CD4-positive, alpha-beta T cell treated with Interleukin-17A for 4 hours (primary cell): ENCODE measurements around the gene DNAH8.

ENCODE experiments used
- DNase-seq: peaks from one replicate; pipeline ENCODE4 v3.0.0-alpha.2; 2020; ENCODE audit warnings: mixed read lengths

DNAH8 gene

DNA sequence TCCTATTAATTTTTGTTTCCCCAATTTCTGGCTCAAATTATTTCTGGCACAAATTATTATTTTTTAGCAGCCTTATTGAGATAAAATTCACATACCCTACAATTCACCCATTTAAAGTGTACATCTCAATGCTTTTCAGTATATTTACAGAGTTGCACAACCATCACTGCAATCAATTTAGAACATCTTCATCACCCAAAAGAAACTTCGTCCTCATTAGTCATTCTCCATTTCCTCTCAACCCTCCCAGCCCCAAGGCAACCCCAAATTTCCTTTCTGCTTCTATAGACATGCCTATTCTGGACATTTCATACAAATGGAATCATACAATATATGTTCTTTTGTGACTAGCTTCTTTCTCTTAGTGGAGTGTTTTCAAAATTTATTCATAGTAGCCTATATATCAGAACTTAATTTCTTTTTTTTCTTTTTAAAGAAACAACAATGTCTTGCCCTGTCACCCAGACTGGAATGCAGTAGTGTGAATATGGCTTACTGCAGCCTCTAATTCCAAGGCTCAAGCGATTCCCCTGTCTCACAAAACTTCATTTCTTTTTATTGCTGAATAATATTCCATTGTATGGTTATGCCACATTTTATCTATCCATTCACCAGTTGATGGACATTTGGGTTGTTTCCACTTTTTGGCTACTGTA is 84.5 kb downstream of the DNAH8 start:
- no peak for DNase-seq

DNA sequence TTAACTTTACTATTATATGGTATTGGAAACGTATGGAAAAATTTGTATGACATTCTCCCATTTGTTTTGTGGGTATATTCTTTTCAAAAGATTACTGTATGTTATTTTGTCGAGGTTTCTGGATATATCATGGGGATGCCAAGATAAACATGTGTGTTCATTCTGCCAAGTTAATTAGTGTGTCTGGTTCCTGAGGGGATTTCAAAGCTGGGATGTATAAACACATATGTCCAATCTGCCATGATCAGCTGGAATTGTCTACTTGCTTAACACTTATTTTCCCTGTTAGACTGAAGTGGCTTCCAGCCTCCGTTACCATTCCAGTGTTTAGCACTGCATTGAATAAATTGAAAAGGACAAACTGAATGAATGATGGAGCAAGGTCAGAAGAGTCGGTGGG is 86.2 kb downstream of the DNAH8 start:
- DNase-seq: no peak

DNA sequence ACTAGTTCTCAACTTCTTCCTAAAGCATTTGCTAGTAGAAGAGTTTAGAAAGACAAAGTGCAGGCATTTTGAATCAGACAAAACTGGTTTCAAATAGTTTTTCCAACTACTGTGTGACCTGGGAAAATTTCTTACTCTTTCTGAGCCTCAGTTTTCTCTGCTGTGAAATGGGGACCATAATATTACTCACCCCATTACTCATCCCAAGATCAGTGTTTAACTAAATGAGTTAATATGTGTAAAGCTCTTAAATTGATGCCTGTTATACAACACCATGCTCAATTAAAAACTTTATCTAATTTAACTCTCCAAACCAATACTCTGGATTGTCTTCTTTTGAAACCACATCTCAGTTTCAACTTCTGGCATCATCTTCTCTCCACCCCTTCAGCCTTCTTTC is 87.4 kb downstream of the DNAH8 start:
- no peak for DNase-seq

DNA sequence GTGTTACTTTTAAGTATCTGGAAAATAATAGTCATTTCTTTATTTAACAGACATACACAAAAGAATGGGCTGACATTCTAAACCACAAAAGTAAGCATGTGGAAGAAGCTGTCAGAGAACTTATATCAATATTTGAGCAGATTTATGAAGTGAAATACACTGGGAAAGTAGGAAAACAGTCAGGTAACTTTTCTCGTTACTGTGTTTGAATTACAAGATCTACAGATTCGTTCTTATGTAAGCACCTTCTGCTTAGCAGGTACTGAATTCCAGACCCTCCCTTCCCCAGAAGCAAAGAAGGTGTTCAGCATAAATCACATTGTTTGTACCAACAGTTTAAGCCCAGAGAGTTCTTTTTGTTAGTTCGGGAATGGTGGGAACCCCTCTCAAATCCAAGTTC is 88.0 kb downstream of the DNAH8 start:
- no peak for DNase-seq

DNA sequence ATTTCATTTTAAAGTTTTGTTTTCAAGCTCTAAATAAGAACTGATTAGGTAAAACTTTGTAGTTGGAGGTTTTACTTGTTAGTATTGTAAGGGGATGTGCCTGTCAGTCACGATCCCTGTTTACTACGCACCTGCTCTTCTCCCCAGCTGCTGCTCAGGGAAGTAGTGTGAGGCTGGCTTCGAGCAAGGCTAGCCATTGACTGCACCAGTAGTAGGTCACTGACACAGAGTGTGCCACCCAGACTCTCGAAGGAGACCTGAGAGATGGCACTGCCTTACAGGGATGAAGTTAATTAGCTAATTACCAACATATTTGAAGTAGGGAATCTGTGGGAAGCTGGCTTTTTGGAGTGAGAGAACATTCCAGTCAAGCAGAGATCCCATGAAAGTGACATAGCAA is 89.2 kb downstream of the DNAH8 start:
- no peak for DNase-seq

DNA sequence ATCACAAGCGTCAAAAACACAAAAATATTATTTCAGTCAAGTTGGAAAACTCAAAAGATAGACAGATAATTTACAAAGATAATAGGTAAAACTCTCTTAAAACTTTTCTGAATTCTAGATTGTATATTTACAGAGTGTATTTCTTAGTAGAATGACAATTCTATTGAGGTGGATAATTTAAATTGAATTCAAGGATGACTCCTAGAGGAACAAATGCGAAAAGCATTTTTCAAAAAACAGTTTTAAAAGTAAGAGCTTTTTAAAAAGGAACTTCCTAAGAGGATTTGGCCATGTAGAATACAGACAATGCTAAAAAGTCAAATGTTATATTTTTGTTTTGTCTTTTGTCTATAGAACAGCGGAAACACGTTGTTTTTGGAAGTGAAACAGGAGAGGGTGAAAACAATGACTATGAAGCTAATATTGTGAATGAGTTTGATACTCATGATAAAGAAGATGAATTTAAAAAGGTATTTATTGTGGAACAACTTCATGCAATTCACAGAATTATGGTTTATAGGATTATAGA is 90.1 kb downstream of the DNAH8 start:
- DNase-seq: no peak

DNA sequence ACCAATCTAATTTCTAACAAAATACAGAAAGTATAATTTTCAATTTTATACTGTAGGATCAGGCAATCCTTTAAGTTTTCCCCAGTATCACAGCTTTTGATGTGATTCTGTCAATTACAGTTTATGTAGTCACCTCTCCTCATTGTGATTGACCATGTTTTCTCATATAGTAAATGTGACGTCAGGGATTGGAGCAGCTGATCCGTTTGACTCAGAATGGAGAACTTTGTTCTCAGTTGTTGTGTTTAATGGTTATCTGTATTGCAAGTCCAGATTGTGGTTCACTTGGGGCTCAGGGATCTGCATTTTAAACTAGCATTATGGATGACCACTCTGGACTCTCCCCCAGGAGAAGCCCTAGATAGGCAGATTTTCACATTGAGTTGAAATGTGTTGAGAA is 90.6 kb downstream of the DNAH8 start:
- DNase-seq: no peak

DNA sequence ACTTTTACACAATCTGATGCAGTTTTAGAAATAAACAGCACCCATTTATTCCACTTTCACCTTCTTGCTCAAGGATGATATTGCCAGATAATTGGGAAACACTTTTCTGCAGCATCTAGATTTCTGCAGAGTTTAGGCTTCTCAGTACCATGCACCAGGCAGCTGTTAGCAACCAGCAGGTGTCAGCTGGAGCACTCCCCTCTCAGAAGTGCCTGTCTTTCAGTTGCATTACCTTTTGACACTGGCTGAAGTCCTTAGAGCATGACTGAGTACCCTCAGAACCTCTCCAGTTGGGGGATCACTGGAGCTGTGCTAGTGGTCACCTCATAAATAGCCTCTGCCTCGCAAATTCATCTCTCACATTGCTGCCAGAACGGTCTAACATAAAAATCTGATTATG is 91.2 kb downstream of the DNAH8 start:
- no peak for DNase-seq

DNA sequence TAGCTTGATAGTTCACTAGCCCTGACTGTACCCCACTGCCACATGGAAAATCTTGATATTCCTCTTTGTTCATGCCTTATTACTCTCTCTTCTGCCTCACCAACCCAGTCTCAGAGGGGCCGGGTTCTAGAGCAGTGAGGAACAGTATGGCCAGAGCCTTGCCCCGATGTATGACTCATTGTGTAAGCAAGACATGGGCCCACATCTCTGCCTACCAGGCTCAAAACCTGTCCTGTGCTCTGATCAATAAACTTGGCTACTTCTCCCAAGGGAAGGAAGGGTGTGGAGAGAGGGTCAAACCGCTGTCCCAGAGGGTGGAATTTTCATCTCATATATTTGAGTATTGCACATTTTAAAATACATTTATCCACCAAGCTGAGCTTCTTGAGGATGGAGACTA is 91.7 kb downstream of the DNAH8 start:
- DNase-seq: no peak

DNA sequence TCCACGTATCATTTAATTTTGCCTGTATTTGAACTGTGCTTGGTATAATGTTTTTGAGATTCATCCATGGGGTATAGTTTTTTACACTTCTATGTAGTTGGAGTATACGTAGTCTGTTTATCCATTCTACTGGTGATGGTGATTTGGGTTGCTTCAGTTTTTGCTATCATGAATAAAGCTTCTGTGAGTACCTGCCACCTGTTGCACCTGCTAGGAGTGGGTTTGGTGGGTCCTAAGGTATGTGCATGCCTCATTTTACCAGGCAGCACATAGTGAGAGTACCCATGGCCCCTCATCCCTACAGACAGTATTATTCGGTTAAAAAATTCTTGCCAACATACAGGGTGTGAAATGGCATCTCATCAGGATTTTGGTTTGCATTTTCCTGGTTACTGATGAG is 92.9 kb downstream of the DNAH8 start:
- DNase-seq: no peak

DNA sequence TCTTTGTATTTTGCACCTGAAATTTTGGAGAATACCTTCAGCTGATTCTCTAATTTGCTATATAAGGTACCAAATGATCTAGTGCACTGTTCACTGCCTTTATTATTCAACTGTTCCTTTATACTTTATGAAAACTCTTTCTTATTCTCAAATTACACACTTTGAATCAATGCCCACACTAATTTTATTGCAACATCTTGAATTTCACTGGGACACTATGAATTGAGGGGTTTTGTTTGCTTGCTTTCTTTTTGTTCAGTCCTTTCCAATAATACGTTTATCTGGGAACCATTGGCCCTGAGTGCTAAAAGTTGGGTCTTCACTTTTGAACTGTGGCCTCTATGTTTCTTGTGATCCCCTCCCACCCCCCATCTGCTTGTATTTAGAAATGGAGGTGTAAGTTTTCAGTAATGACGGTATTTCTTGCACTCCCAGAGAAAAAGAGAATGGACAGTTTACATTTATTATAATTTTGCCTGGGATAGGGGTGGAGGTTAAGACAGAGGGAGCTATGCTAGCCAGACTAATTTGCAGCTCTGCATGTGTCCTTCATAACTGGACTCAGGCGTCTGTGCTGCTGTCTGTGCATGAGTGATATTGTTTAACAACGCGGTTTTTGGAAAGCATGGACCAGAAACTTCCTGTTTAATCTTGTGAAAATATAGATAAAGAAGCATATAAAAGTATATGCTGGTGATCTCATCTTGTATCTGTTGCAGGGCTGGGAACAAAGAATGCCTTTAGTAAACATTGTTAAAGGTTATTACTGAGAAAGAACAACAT is 98.1 kb downstream of the DNAH8 start:
- no peak for DNase-seq

DNA sequence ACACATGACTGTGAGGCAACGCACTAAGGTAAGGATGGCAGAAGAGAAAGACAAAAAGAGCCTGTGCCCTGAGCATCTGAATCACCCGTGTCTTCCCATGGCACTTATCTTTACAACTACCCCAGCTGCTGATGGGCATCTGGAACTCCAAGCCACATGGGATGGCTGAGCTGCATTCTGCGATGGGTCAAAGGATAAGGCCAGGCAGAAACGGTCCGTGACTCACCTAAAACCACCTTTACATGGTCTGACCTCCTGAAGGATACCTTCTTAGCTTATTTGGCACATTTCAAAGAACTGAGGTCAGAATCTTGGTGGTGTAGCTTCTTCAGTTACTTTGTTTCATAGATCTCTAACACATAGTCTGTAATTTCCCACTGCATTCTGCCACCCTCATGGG is 99.7 kb downstream of the DNAH8 start:
- no peak for DNase-seq

DNA sequence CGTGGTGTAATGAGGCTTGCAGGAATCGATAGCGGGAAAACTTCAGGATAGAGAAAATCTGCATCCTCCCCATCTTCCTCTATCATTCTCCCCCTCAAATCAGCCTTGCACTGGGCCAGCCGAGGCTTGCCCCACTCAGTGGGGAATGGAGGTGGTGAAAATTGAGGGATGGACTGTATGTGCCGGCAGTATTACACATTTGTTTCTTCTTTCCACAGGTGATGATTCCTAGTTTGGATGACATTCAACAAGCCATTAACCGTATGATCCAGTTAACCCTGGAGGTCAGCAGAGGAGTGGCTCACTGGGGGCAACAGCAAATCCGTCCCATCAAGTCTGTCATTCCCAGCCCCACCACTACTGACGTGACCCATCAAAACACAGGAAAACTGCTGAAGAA is 100.1 kb downstream of the DNAH8 start:
- DNase-seq: no peak

DNA sequence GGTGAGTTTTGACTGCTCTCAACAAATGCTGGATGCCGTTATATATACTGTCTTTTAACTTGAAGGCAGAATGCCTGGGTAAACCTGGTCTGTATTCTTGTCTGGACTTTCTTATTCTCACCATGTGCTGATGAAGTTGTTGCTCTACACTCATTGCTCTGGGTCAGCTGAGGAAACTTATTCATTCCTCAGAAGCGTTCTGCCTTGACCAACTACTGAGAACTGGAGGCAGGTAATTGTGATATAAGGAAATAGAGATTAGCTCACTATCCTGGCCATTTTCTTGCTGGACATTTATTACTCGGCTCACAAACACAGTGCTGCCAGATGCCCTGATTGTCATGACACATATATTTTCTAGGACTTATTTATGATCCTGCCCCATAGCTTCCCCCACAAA is 103.6 kb downstream of the DNAH8 start:
- DNase-seq: no peak

DNA sequence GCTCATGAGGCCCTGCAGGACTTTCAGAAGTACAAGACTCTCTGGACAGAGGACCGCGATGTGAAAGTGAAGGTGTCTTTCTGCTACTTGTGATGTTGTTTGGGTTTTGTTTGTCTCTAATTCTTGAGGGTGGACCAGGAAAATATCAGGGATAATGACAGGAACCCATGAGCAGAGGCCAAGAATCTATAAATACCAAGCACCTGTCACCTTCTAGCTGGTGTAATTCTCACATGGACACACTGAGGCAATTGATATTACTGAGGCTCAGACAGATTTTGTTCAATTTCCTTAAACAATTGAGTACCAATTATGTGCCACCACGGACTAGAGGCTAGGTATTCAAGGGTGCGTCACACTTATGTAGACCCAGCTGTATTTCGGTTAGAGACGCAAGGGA is 107.9 kb downstream of the DNAH8 start:
- no peak for DNase-seq

DNA sequence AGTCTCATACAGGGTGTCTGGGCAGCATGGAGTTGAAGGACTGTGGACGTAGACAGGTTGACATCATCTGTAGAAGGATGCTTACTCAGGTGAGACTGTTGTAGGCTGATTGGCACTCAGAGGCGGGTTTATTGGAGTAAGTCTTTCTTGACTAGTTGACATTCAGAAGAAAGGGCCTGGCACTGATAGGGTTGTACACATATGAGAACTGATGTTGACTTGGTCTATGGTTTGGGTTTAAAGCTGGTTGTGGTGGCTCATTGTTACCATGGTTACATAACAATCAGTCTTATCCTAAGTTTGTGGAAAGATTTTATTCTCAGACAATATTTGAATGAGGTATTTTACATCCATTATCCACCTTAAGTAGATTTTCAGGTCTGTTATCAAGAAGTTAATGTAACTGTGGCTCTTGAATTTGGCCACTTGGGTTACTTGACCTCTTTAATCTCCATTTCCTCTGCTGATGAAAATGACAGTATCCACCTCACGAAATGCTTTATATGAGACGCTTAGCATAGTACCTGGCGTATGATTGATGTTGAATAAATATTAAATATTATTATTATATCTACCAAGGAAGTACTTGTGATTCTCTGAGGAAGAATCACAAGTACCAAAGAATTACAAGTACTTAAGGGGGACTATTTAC is 109.3 kb downstream of the DNAH8 start:
- DNase-seq: no peak

DNA sequence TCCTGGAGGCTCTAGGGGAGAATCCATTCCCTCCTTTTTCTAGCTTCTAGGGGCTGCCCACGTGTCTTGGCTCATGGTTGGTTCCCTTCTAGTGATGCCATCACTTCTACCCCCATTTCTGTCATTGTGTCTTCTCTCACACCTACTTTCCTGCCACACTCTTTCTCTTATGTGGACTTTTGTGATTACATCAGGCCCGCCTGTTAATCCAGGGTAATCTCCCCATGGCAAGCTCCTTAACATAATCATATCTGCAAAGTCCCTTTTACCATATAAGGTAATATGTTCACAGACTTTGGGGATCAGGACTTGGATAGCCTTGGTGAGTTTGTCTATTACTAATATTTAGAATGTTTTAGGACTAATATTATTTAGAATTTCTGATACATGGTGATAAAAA is 111.9 kb downstream of the DNAH8 start:
- DNase-seq: no peak

DNA sequence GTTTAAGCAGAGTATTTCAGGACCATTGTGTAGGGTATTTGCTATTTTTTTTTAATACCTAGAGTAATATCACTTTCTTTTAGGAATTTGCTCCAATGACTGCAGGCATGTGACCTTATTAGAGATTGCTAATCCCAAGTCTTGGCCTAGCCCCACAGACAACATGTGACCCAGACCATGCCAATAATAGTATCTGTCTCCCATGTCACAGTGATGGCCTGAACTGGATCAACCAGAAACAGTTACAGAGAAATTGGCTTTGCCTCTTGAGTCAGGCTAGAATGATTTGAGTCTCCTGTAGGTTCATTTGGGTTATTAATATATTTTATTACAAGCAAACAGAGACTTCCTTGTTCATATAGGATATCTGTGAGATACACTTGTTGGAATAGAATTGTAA is 116.8 kb downstream of the DNAH8 start:
- no peak for DNase-seq

DNA sequence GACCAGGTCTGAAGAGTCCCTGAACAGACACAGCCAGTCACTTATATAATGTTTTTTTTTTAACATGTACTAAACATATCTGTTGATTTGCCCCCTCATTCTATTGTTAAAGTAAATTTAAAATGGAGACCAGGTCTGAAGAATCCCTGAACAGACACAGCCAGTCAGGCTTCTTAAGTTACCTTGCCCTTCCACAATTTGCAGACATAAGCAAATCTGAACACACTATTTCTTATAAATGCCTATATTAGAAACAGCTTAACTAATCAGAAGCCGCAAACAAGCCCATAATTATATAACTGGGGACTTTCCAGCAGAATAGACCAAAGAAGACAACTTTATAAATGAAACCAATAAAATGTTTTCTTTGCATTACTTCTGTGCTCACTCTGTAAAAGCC is 118.2 kb downstream of the DNAH8 start:
- DNase-seq: no peak

DNA sequence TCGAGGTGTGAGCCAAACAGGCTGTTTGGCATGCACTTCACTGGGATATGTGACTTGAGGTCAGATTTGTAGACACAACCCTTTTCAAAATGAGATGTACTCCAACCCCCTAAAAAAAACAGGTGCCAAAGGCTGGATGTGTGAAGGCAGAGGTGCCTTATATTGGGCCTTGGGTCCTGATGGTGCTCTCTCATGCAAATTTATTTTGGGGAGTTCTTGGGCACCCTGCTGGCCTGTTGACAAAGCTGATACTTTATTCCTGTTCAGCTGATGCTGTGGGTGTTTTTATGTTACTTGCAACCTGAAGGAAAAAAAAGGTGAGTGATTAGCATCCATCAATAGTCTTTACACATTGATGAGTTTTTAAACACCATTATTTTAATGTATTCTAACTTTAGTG is 121.5 kb downstream of the DNAH8 start:
- no peak for DNase-seq

DNA sequence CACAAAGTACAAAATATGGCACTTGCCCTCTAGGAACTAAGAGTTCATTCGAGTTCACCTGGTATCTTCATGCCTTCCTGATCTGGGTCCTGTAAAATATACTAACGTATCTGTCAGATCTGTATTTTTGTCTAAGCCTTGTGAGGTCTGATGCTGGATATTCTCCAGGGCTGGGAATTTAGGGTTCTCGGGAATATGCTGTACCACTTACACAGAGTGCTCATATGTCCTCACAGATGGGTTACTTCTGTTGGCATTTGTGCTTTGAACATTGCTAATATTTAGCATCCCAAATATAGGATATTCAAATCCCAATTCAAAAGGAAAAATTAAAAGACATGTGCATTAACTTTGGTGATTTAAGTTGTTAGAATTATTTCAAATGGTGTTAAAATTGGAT is 122.0 kb downstream of the DNAH8 start:
- no peak for DNase-seq

DNA sequence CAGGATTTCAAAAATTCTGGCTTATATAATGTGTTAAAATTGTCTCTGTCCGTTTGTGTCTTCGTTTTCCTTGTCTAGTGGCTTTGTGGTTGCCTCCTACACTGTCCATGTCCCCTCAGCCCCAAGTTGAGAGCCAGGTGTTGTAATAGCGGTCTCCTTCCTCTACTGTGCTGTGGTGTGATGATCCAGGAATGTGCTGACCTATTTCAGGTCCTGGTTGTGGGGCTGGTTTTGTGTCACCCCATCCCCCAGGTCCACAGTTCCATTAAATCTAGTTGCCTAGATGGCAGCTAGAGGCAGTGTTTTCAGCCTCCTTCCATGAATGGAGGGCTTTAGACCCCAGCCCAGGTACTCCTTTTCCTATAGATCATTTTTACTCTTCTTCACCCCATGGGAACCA is 128.7 kb downstream of the DNAH8 start:
- no peak for DNase-seq

DNA sequence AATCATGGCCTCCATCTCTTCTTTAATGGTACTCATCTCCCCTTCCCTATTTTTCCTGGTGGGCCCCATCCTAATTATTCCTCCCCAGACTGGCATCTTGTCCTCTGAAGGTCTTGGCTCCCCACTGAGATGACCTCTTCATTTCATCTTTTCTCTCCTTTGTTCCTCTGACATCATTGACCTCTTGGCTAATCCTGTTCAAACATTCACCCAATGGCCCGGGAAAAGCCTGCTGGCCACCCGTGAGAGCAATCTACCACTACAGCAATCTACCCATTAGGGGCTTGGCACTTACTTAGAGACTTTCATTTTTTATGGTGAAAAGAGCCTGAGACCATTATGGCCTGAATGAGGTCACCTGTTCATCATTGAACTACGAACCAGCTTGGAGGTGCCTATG is 130.8 kb downstream of the DNAH8 start:
- no peak for DNase-seq

DNA sequence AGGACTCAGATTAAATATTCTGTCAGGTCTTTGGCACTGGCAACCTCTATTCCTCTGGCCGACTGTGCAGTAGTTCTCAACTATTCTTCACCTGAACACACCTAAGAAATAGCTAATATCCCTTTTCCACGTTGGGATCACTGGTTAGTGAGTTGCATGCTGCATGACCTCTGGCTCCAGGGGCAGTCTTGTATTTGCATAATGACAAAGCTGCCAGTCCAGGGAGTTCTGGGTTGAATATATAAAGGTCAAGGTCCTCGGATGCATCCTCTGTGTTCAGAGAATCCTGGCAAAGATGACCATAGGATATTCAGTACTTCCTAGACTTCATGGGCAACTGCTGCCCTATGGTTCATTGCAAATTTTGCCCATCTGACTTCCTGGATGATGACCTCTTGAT is 131.2 kb downstream of the DNAH8 start:
- DNase-seq: no peak
